Panc1 (cell line): ENCODE data around the gene C10orf143. TPM values are rescaled to one million over a fixed set of nuclear protein-coding genes. Genes with fewer than 3 reads are reported as not detected.

ENCODE experiments used
- ATAC-seq: fragments of 200-7000 bp; cut with Tn5 transposase; 2 replicates; pipeline ENCODE4 v1.9.1; 2020; ENCODE audit warnings: mild to moderate bottlenecking, moderate library complexity
- BruUV-seq: library from RNA; stranded (reverse); fragments of 400-500 nt; replicated peaks from 2 replicates; lab custom pipeline; 2021; lab: Mats Ljungman, UMichigan
- CTCF ChIA-PET: fragments of 300-600 bp; sonication (Branson Sonifier 250); formaldehyde crosslinking; loops from one replicate; lab custom pipeline; 2022; ENCODE audit warnings: antibody characterized with exemption; lab: Charles Lee
- POLR2A ChIA-PET: fragments of 300-600 bp; sonication (Branson Sonifier 250); formaldehyde crosslinking; loops from one replicate; lab custom pipeline; 2022; ENCODE audit warnings: antibody characterized with exemption; lab: Charles Lee
- DNase-seq: peaks from one replicate; pipeline ENCODE4 v3.0.0-alpha.2; 2010; ENCODE audit warnings: low read depth, low spot score
- H3K27ac ChIP-seq: 2 replicates; pipeline ENCODE4 v1.5.1; 2011; ENCODE audit warnings: mild to moderate bottlenecking, low read length, inconsistent platforms
- H3K27me3 ChIP-seq: fragments of 200-500 bp; sonication (Bioruptor generic); 2 replicates; pipeline ENCODE4 v1.6.0; 2014; ENCODE audit warnings: low read length, inconsistent platforms; ENCODE audit not compliant: control insufficient read depth, insufficient read depth
- H3K36me3 ChIP-seq: fragments of 200-500 bp; sonication (Bioruptor generic); 2 replicates; pipeline ENCODE4 v1.5.1; 2014; ENCODE audit warnings: inconsistent platforms, mild to moderate bottlenecking, low read length, moderate library complexity; ENCODE audit not compliant: control insufficient read depth, insufficient read depth
- H3K4me1 ChIP-seq: 2 replicates; pipeline ENCODE4 v1.5.1; 2011; ENCODE audit warnings: inconsistent platforms, mild to moderate bottlenecking, low read length, moderate library complexity; ENCODE audit not compliant: control insufficient read depth, insufficient read depth
- H3K4me3 ChIP-seq, 2 experiments: 2 replicates each; pipeline ENCODE4 v1.5.1; 2011 to 2012; ENCODE audit warnings: low read depth in 2 of 2, low read length in 2 of 2, mild to moderate bottlenecking in 2 of 2, inconsistent platforms in 1 of 2, moderate library complexity in 1 of 2
- H3K9me3 ChIP-seq: fragments of 200-500 bp; sonication (Bioruptor generic); 2 replicates; pipeline ENCODE4 v1.5.1; 2014; ENCODE audit warnings: low read depth, mild to moderate bottlenecking, inconsistent platforms, low read length, moderate library complexity; ENCODE audit not compliant: control insufficient read depth, insufficient read depth
- POLR2AphosphoS5 ChIP-seq: IDR thresholded peaks from 2 replicates; pipeline ENCODE4 v1.6.1; 2012; ENCODE audit warnings: mild to moderate bottlenecking, low read depth, low read length, moderate library complexity
- SIN3A ChIP-seq: IDR thresholded peaks from 2 replicates; pipeline ENCODE4 v1.6.1; 2012; ENCODE audit warnings: low read depth, mild to moderate bottlenecking, low read length, moderate library complexity, borderline replicate concordance; ENCODE audit not compliant: insufficient read depth
- TCF7L2 ChIP-seq: IDR thresholded peaks from 2 replicates; pipeline ENCODE4 v1.6.1; 2011; ENCODE audit warnings: mild to moderate bottlenecking, low read depth, low read length, inconsistent platforms
- in situ Hi-C: cut with HindIII; loops from 2 replicates; pipeline ENCODE4 v1.10.0; 2016; ENCODE audit warnings: low sequenced_read_pairs, low pct_unique_long_range_greater_than_20kb
- intact Hi-C: fragments of 100-400 bp; cut with micrococcal nuclease; formaldehyde crosslinking; loops from one replicate; pipeline ENCODE4 v1.10.0; 2022; ENCODE audit not compliant: unreplicated experiment
- total RNA-seq: library from RNA; stranded (reverse); gene quantifications from one replicate; pipeline ENCODE4 v1.2.1, GENCODE V29; 2021; ENCODE audit not compliant: unreplicated experiment
- TF ChIP-seq, protein P1 (sequence below): fragments of 450-650 bp; IDR thresholded peaks from 2 replicates; pipeline ENCODE4 v1.5.1; 2017; ENCODE audit warnings: mild to moderate bottlenecking
- TF ChIP-seq, protein P2 (sequence below), 2 experiments: IDR thresholded peaks; 2 replicates each; pipeline ENCODE4 v1.6.1; 2011 to 2012; ENCODE audit warnings: low read depth in 2 of 2, control low read depth in 1 of 2, low read length in 1 of 2, mild to moderate bottlenecking in 1 of 2, moderate library complexity in 1 of 2; ENCODE audit not compliant: insufficient read depth in 1 of 2

Gene C10orf143
- total RNA-seq, 1 experiment from 2014 or later, result 1.0 TPM

DNA sequence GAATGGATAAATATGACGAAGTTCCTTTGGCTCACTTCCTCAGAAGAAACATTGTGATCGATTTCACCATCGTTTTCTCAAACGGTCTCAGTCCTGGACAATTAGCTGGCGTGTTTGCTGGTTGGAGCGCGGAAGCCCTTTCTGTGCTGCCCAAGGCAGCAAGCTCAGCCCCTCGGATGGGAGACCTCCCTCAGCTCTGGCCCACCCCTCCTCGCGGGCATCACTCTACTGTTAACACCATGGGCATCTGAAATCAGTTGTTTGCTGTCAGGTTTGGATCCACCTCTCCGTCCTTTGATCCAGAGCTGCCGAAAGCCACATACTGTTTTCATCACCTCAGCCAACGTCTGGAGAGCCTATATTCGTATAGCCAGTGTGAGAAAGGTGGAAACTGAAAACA lies 68.2 kb downstream of the C10orf143 start:
- peaks cover 11% of the 10 kb centered on the region; the same call in 1 of the 2 replicates for H3K27me3 ChIP-seq
- no peak for ATAC-seq
- ChIA-PET POLR2A (no interaction called here), CTCF (interaction anchor here (1.3 kb wide), 1 partner anchor 67 kb away, joined by 3 read pairs; no protein-coding TSS in a partner anchor)
- intact Hi-C loops (no loop called here), in situ Hi-C loops (no loop called here)
- no peak overlapping the region for H3K4me3 ChIP-seq
- H3K36me3 ChIP-seq, result no peaks in the 10 kb centered on the region
- no peak overlapping the region for H3K27ac ChIP-seq
- no peaks in the 10 kb centered on the region for H3K4me1 ChIP-seq
- BruUV-seq, result no TSS peak
- DNase-seq, result no peak
- no peaks in the 10 kb centered on the region for H3K9me3 ChIP-seq
- TF ChIP-seq SIN3A, result no peak
- no peak for TF ChIP-seq TCF7L2
- TF ChIP-seq, protein P1, sequence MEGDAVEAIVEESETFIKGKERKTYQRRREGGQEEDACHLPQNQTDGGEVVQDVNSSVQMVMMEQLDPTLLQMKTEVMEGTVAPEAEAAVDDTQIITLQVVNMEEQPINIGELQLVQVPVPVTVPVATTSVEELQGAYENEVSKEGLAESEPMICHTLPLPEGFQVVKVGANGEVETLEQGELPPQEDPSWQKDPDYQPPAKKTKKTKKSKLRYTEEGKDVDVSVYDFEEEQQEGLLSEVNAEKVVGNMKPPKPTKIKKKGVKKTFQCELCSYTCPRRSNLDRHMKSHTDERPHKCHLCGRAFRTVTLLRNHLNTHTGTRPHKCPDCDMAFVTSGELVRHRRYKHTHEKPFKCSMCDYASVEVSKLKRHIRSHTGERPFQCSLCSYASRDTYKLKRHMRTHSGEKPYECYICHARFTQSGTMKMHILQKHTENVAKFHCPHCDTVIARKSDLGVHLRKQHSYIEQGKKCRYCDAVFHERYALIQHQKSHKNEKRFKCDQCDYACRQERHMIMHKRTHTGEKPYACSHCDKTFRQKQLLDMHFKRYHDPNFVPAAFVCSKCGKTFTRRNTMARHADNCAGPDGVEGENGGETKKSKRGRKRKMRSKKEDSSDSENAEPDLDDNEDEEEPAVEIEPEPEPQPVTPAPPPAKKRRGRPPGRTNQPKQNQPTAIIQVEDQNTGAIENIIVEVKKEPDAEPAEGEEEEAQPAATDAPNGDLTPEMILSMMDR, result no peak
- TF ChIP-seq, protein P2, sequence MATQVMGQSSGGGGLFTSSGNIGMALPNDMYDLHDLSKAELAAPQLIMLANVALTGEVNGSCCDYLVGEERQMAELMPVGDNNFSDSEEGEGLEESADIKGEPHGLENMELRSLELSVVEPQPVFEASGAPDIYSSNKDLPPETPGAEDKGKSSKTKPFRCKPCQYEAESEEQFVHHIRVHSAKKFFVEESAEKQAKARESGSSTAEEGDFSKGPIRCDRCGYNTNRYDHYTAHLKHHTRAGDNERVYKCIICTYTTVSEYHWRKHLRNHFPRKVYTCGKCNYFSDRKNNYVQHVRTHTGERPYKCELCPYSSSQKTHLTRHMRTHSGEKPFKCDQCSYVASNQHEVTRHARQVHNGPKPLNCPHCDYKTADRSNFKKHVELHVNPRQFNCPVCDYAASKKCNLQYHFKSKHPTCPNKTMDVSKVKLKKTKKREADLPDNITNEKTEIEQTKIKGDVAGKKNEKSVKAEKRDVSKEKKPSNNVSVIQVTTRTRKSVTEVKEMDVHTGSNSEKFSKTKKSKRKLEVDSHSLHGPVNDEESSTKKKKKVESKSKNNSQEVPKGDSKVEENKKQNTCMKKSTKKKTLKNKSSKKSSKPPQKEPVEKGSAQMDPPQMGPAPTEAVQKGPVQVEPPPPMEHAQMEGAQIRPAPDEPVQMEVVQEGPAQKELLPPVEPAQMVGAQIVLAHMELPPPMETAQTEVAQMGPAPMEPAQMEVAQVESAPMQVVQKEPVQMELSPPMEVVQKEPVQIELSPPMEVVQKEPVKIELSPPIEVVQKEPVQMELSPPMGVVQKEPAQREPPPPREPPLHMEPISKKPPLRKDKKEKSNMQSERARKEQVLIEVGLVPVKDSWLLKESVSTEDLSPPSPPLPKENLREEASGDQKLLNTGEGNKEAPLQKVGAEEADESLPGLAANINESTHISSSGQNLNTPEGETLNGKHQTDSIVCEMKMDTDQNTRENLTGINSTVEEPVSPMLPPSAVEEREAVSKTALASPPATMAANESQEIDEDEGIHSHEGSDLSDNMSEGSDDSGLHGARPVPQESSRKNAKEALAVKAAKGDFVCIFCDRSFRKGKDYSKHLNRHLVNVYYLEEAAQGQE (IDR thresholded peaks at IDR 0.05; ENCODE audit: insufficient read depth in 1 of 2, low read depth in 2 of 2, low read length in 1 of 2), result no peak
- no peak for TF ChIP-seq POLR2AphosphoS5

DNA sequence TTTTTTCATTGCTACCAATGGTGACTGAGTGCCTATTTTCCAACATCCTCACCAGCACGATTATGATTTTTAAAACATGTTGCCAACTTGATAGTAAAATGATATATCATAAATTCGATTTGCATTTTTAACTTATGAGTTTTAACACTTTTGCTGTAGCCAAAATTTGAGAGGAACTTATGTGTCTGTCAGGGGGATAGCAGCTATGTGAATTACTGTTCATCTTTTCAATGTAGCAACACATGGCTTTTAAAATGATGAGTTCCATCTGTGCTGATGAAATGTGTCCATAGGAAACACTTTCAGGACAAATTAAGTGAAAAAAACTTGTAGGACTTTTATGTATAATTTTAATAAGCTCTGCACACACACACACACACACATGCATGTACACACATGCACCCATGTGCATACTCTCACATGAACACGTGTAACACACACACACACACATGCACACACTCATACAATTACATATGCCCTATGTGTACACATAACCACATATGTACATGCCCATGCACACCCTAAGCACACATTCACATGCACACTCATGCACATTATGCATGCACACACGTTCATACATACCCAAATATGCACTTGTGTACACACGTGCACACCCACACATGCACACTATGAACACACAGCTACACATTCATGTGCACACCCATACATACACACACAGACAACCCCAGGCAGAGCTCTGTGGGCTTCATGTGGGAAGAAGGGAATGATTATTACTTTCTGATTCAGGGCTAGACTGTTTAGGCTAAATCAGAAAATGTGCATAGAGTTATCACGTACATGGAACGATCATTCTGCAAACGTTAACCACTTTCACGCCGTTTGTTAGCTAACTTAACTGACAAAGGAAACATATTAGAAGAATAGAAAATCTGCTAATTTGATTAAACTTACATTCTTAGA lies 68.9 kb downstream of the C10orf143 start:
- ATAC-seq, result no peak
- Histone ChIP-seq H3K27ac (no peak overlapping the region), H3K36me3 (no peaks in the 10 kb centered on the region), H3K27me3 (peaks cover 11% of the 10 kb centered on the region; the same call in 1 of the 2 replicates), H3K4me3 (no peak overlapping the region), H3K9me3 (no peaks in the 10 kb centered on the region), H3K4me1 (no peaks in the 10 kb centered on the region)
- TF ChIP-seq, protein P2 (IDR thresholded peaks at IDR 0.05; ENCODE audit: insufficient read depth in 1 of 2, low read depth in 2 of 2, low read length in 1 of 2), result no peak
- TF ChIP-seq, protein P1, result no peak
- TF ChIP-seq POLR2AphosphoS5 (no peak), TCF7L2 (no peak), SIN3A (no peak)
- in situ Hi-C loops (no loop called here), intact Hi-C loops (no loop called here)
- no TSS peak for BruUV-seq
- ChIA-PET CTCF (interaction anchor here (1.3 kb wide), 1 partner anchor 68 kb away, joined by 3 read pairs; no protein-coding TSS in a partner anchor), POLR2A (interaction anchor here (0.6 kb wide), 1 partner anchor 10 kb away, joined by 3 read pairs; no protein-coding TSS in a partner anchor)
- no peak for DNase-seq
